Measurements from ENCODE around the gene MGMT. TPM values are rescaled to one million over a fixed set of nuclear protein-coding genes. Genes with fewer than 3 reads are reported as not detected.
"Not testable (repeated sequence)": the region's sequence is repeated elsewhere in the genome, so short reads cannot be mapped to it uniquely, and the experiment has no call there.

MGMT gene
- 10 to 100 TPM; 13.2 to 14.6 (median 14.4) TPM for total RNA-seq

DNA sequence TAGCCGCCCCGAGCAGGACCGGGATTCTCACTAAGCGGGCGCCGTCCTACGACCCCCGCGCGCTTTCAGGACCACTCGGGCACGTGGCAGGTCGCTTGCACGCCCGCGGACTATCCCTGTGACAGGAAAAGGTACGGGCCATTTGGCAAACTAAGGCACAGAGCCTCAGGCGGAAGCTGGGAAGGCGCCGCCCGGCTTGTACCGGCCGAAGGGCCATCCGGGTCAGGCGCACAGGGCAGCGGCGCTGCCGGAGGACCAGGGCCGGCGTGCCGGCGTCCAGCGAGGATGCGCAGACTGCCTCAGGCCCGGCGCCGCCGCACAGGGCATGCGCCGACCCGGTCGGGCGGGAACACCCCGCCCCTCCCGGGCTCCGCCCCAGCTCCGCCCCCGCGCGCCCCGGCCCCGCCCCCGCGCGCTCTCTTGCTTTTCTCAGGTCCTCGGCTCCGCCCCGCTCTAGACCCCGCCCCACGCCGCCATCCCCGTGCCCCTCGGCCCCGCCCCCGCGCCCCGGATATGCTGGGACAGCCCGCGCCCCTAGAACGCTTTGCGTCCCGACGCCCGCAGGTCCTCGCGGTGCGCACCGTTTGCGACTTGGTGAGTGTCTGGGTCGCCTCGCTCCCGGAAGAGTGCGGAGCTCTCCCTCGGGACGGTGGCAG is at the start of gene MGMT:
Gene MGMT, plus strand, starts transcription at position 539 of the 656 bp plus-strand sequence.
- DNase-seq = peak; percentile 99
- peak within 1 kb of the TSS; percentile 82 for H3K4me3 Mint-ChIP-seq
- H3K27me3 Mint-ChIP-seq (ENCODE audit: low read depth) = peaks cover 3% of the 10 kb centered on the region
- ATAC-seq = peak; percentile 98
- H3K9me3 Mint-ChIP-seq = no peaks in the 10 kb centered on the region
- peaks cover 8% of the 10 kb centered on the region for H3K4me1 Mint-ChIP-seq (ENCODE audit: low read depth)
- peaks cover 7% of the 10 kb centered on the region for H3K36me3 Mint-ChIP-seq (ENCODE audit: insufficient read depth)

DNA sequence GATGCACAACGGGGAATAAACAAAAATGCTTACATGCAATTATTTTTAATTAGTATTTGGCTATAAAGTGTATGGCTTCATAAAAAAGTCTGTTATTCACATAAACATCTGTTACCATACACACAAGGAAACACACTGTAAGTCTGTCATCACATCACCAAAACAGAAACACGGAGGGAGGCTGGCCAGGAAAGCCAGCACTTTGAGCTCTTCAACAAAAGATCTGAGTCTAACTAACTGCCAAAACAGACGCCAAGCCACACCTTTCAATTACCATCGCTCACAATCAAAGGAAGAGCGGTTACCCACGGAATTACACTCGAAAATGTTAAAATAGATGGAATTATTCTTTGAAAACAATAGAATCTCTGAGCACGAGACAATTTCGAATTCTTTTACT is 49.2 kb upstream of the MGMT start:
- Mint-ChIP-seq H3K9me3 (no peaks in the 10 kb centered on the region), H3K36me3 (ENCODE audit: insufficient read depth) (no peaks in the 10 kb centered on the region), H3K4me3 (no peak overlapping the region), H3K27me3 (ENCODE audit: low read depth) (peaks cover 3% of the 10 kb centered on the region), H3K4me1 (ENCODE audit: low read depth) (no peaks in the 10 kb centered on the region)
- no peak for ATAC-seq
- no peak for DNase-seq

DNA sequence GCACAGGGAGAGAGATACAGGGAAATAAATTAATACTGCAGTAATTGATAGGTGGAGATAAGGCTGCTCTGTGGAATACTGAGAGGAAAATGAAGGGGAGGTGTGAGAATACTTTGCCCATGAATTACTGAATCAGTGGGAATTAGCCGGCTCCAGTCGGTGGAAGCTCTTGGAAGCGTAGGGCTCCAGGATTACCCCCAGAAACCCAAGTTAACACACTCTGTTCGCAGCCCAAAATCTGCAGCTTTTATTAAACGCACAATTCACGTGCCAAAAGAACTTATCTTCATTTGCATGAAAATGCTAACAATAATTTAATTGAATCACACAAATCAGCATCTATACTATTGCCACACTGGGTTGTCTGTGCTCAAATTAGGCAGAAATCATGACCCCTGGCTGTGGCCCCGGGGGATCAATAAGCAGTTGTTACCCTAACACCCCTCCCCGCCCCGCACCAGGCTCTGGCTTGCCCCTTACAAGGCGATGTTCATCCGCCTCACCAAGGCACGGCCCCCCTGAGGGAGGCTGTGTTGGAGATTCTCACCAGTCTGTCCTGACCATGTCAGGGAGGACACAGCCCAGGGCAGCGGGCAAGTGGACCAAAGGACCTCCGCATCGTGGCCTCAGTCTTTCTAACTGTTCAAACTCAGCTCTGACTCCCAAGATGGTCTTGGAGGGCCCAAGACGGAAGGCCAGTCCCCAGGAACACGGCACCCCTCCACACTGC is 48.4 kb upstream of the MGMT start:
- peaks cover 3% of the 10 kb centered on the region for H3K27me3 Mint-ChIP-seq (ENCODE audit: low read depth)
- H3K36me3 Mint-ChIP-seq (ENCODE audit: insufficient read depth) = no peaks in the 10 kb centered on the region
- H3K9me3 Mint-ChIP-seq = no peaks in the 10 kb centered on the region
- H3K4me1 Mint-ChIP-seq (ENCODE audit: low read depth) = no peaks in the 10 kb centered on the region
- DNase-seq = no peak
- ATAC-seq = no peak
- H3K4me3 Mint-ChIP-seq = no peak overlapping the region

DNA sequence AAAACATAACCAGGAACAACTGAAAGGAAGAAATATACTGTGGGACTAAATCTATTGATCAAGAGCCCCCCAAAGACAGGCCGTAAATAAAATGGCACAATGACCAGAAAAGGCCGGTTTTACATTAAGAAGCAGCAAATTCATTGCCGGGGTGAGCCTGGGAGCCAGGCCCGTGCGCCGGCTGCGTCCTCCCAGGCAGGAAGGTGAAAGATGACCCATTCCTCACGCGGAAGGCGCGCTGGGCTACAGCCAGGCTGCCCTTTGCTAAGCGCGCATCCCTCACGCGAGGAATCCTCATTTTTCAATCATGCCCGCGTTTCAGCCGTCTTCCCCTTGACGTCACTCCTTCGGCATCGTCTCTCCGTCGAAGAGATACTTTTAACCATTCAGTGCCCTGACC is 47.6 kb upstream of the MGMT start:
- Mint-ChIP-seq H3K9me3 (no peaks in the 10 kb centered on the region), H3K36me3 (ENCODE audit: insufficient read depth) (no peaks in the 10 kb centered on the region), H3K4me3 (no peak overlapping the region), H3K27me3 (ENCODE audit: low read depth) (peaks cover 3% of the 10 kb centered on the region), H3K4me1 (ENCODE audit: low read depth) (no peaks in the 10 kb centered on the region)
- no peak for ATAC-seq
- no peak for DNase-seq

DNA sequence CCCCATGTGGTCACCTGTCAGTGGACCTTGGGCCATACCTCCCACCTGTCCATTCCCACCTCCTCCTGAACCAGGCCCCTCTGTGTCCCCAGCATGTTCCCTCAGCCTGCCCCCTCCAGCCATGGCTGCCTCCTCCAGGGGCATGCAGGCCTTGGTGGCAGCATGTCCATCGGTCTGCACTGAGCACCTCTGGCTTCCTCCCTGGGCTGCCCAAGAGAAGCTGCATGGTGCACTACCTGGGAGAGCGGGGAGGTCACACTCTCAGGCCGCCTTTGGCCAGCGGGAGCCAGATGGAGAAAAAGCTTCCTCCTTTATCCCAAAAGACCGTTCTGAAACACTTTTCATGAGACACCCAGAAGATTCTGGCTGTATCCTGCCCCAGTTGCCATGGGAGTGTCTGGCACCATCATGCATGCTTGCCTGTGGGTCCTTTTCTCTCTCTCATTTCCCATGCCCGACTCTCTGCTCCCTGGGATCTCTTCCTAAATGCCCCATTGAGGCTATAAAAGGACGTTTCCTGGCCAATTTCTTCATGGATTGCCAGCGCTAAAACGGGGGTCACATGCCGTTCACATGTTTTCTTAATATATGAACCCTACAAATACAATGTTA is 45.5 kb upstream of the MGMT start:
- Mint-ChIP-seq H3K36me3 (ENCODE audit: insufficient read depth) (no peaks in the 10 kb centered on the region), H3K4me3 (no peak overlapping the region), H3K9me3 (no peaks in the 10 kb centered on the region), H3K27me3 (ENCODE audit: low read depth) (peaks cover 3% of the 10 kb centered on the region), H3K4me1 (ENCODE audit: low read depth) (no peaks in the 10 kb centered on the region)
- DNase-seq (no peak), ATAC-seq (no peak)

DNA sequence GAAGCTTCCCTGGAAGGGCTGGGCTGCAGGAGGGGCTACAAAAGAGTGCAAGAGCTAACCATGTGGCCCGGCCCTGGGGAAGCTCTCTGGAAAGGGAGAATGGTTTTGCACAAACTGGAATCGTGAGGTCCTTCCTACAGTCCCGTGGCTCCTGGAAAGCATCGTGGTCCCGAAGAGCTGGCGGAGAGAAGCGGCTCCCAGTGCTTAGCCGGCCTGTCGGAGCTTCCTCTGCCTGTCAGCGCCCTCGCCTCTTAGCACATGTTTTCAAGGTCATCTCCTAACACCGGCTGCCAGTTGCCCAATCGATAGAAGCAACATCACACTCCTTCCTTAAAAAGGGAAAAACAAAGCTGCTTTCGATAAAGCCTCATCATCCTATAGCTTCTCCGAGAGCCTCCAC is 42.1 kb upstream of the MGMT start:
- DNase-seq (no peak), ATAC-seq (no peak)
- no peaks in the 10 kb centered on the region for H3K9me3 Mint-ChIP-seq
- no peak overlapping the region for H3K4me3 Mint-ChIP-seq
- H3K27me3 Mint-ChIP-seq (ENCODE audit: low read depth) = peaks cover 3% of the 10 kb centered on the region
- no peaks in the 10 kb centered on the region for H3K36me3 Mint-ChIP-seq (ENCODE audit: insufficient read depth)
- no peaks in the 10 kb centered on the region for H3K4me1 Mint-ChIP-seq (ENCODE audit: low read depth)

DNA sequence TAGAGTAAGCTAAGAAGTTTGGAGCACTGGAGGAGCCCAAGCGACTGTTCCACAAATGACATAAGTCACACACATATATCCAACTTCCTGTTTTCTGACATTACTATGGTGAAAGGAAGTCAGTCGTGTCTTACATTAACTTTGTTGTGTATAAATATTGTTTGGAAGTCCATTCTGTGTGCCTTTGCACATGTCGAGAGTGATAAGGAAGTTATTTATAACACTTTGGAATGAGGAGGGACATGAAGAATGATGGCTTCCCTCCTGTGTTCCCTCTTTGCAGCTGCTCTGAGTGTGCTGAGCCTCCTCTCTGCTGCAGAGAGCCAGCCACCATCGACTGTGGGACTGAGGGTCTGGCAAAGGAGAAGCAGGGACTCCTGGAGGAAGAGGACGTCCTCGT is 40.4 kb upstream of the MGMT start:
- H3K9me3 Mint-ChIP-seq = no peaks in the 10 kb centered on the region
- no peak overlapping the region for H3K4me3 Mint-ChIP-seq

DNA sequence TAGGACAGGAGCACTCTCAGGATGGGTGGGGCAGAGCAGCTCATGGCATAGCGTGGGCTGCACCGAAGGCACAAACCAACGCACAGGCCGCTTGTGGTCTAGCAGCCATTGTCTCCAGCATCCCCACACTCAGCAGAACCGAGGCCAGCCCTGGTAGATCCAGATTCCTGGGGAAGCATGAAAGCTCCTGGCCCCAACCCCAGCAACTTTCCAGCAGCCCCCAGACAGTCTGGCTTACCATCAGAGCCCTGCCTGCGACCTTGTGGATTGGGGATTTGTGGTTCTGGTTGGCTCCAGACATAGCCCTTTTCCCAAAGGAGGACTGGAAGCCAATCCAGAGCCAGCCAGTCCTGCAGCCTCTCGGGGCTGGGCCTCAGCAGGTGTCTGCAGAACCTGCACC is 33.8 kb upstream of the MGMT start:
- Mint-ChIP-seq H3K27me3 (ENCODE audit: low read depth) (peaks cover 12% of the 10 kb centered on the region), H3K4me1 (ENCODE audit: low read depth) (no peaks in the 10 kb centered on the region), H3K9me3 (no peaks in the 10 kb centered on the region), H3K4me3 (no peak overlapping the region), H3K36me3 (ENCODE audit: insufficient read depth) (no peaks in the 10 kb centered on the region)
- DNase-seq = no peak
- ATAC-seq = no peak

More for the DNA sequence above, 40.4 kb upstream of the MGMT start:
- ATAC-seq (no peak), DNase-seq (no peak)
- Mint-ChIP-seq H3K4me1 (ENCODE audit: low read depth) (no peaks in the 10 kb centered on the region), H3K27me3 (ENCODE audit: low read depth) (peaks cover 3% of the 10 kb centered on the region), H3K36me3 (ENCODE audit: insufficient read depth) (no peaks in the 10 kb centered on the region)

DNA sequence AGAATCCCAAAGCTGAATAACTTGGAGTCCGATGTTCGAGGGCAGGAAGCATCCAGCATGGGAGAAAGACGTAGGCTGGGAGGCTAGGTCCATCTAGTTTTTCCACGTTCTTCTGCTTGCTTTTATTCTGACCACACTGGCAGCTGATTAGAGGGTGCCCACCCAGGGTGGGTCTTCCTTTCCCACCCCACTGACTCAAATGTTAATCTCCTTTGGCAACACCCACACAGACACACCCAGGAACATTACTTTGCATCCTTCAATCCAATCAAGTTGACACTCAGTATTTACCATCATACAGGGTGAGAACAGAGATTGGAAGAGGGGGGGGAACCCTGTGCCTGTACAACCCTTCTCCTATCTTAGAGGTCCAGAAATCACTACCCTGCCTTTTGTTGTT is 31.3 kb upstream of the MGMT start:
- not testable (repeated sequence) for H3K4me1 Mint-ChIP-seq (ENCODE audit: low read depth); ATAC-seq; DNase-seq; H3K36me3 Mint-ChIP-seq (ENCODE audit: insufficient read depth); H3K4me3 Mint-ChIP-seq; H3K9me3 Mint-ChIP-seq
- peaks cover 14% of the 10 kb centered on the region for H3K27me3 Mint-ChIP-seq (ENCODE audit: low read depth)

DNA sequence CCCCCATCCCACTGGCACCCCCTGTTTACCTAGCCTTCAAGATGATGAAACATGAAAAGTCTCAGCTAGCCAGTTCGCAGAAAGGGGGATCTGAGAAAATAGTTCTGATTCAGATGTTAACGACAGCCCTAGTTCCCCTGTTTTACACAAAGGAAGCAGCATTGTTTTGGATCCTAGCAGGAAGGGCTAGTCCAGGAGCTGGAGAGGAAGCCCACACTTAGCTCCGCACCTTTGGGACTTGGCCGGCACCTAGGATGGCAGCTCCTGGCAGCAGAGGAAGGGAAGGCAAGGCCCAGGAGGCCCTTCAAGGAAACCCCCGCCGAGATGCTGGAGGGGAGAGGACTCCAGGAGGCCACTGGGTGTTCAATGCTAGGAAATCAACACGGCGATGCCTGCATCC is 29.0 kb upstream of the MGMT start:
- Mint-ChIP-seq H3K4me3 (no peak overlapping the region), H3K9me3 (no peaks in the 10 kb centered on the region), H3K27me3 (ENCODE audit: low read depth) (peaks cover 17% of the 10 kb centered on the region), H3K4me1 (ENCODE audit: low read depth) (no peaks in the 10 kb centered on the region), H3K36me3 (ENCODE audit: insufficient read depth) (no peaks in the 10 kb centered on the region)
- DNase-seq (no peak), ATAC-seq (no peak)

DNA sequence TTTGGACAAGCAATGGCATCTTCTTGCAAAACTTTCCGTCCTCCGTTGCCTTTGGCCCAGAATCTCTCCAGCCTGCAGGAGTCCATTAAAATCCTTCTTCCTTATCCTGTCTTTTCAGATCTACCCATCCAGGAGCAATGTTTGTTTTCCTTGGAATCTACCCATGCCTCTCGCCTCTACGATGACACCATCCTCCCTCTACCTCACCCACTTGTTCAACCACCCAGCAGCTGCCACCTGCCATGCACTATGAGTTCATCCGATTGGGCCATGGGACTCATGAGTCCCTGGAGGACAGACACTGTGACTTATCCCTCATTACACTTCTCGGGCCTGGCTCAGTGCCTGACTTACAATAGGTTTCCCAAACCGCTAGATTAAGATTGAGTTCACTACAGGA is 26.8 kb upstream of the MGMT start:
- Mint-ChIP-seq H3K27me3 (ENCODE audit: low read depth) (peaks cover 20% of the 10 kb centered on the region), H3K36me3 (ENCODE audit: insufficient read depth) (no peaks in the 10 kb centered on the region), H3K4me3 (no peak overlapping the region), H3K9me3 (no peaks in the 10 kb centered on the region), H3K4me1 (ENCODE audit: low read depth) (no peaks in the 10 kb centered on the region)
- no peak for ATAC-seq
- DNase-seq = no peak

DNA sequence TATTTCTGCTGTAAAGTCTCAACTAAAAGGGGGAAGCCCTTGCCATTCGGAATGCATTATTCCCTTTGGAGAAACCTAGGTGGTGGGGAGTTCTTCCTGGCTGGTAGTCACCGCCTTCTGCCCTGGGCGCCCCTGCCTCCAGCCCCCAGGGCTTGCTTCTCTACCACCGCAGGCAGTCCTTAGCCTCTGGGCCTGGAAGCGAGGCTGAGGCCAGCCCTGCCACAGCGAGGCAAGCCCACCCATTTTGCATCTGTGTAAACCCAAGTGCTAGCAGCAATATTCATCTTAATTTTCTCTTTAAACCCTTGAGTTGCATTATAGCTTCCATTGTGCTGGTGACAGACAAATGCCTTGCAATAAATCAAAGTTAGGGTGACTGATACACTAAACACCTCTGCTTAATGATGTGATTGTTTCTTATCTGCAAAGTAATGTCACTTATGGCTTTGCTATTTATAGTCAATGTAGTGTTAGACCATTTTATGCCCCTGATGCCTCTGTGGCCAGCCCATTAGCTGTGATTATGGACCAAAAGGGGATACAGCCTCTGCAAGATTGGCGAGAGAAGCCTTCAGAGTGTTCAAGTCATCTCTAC is 26.2 kb upstream of the MGMT start:
- H3K4me1 Mint-ChIP-seq (ENCODE audit: low read depth) = no peaks in the 10 kb centered on the region
- H3K27me3 Mint-ChIP-seq (ENCODE audit: low read depth) = peaks cover 20% of the 10 kb centered on the region
- DNase-seq (no peak), ATAC-seq (no peak)
- no peaks in the 10 kb centered on the region for H3K9me3 Mint-ChIP-seq
- H3K4me3 Mint-ChIP-seq = no peak overlapping the region
- H3K36me3 Mint-ChIP-seq (ENCODE audit: insufficient read depth) = no peaks in the 10 kb centered on the region

DNA sequence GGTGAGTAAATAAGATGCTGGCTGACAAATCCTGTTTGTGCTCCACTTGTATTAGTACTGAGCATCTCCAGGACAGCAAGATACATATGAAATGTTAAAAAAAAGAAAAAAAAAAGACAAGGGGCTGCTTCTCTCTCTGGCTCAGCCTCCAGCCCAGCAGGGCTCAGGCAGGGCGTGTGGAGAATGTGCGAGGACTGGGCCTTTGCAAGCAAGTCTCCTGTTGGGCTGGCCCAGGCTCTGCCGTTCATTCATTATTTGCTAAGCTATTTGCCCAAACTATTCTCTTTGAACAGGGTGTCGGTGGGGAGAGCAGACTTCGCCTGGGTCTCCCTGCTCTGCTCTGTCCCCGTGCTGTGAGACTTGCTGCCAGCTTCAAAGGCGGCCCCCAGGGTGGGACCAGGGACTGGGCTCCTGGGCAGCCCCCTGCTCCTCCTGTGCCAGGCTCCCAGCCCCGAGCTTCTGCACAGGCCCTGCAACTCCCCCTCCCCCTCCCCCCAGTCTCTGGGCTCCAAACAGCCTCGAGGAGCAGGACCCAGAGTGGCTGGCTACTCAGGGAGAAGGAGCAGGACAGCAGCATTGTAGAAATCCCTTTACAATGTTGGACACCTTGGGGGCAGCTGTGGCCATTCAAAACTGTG is 25.6 kb upstream of the MGMT start:
- Mint-ChIP-seq H3K9me3 (no peaks in the 10 kb centered on the region), H3K27me3 (ENCODE audit: low read depth) (peaks cover 19% of the 10 kb centered on the region), H3K4me3 (no peak overlapping the region), H3K4me1 (ENCODE audit: low read depth) (no peaks in the 10 kb centered on the region), H3K36me3 (ENCODE audit: insufficient read depth) (no peaks in the 10 kb centered on the region)
- DNase-seq = no peak
- ATAC-seq = no peak

DNA sequence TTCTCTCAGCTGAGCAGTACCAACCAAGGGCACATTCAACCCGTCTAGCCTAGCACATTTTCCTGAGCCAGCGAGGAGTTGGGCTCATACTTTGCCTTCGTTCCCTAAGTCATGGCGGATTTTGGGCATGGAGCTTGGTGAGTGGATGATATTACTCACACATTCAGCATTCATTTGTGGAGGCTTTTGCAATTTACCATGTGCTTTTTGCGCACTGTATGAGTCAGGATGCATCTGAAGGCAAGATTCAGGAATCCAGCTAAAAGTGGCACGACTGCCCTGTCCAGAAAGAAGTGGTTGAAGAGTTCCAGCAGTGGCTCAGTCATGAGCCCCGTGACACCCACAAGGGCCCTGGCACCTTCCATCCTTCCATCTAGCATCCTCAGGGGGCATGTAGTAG is 24.2 kb upstream of the MGMT start:
- H3K36me3 Mint-ChIP-seq (ENCODE audit: insufficient read depth) = no peaks in the 10 kb centered on the region
- ATAC-seq = no peak
- no peak overlapping the region for H3K4me3 Mint-ChIP-seq
- H3K9me3 Mint-ChIP-seq = no peaks in the 10 kb centered on the region
- H3K27me3 Mint-ChIP-seq (ENCODE audit: low read depth) = peaks cover 15% of the 10 kb centered on the region
- no peak for DNase-seq
- H3K4me1 Mint-ChIP-seq (ENCODE audit: low read depth) = no peaks in the 10 kb centered on the region

Measured in activated T-cell treated with anti-CD3 and anti-CD28 coated beads, Interleukin-2, amount 50 U/mL, for 4 hours (primary cell).